Kidney tubule cell (primary cell): Measurements from ENCODE around the gene ZEB2.
A peak's percentile ranks its signal among the peaks of the same experiment; 100 is the strongest.

ENCODE experiments used
- DNase-seq: peaks from one replicate; pipeline ENCODE4 v3.0.0-alpha.2; 2018; ENCODE audit warnings: low spot score

Gene ZEB2

GRCh38 chr2:144449028-144449406 lies 70.9 kb downstream of the ZEB2 start:
- peak; percentile 58 for DNase-seq

- no peak for DNase-seq
These were observed 71.4 kb downstream of the ZEB2 start for GRCh38 chr2:144448389-144449027.

- DNase-seq, result no peak
These were observed 72.4 kb downstream of the ZEB2 start for GRCh38 chr2:144447535-144447934.

- DNase-seq, result no peak
These were observed 73.8 kb downstream of the ZEB2 start for GRCh38 chr2:144446136-144446535.

DNA sequence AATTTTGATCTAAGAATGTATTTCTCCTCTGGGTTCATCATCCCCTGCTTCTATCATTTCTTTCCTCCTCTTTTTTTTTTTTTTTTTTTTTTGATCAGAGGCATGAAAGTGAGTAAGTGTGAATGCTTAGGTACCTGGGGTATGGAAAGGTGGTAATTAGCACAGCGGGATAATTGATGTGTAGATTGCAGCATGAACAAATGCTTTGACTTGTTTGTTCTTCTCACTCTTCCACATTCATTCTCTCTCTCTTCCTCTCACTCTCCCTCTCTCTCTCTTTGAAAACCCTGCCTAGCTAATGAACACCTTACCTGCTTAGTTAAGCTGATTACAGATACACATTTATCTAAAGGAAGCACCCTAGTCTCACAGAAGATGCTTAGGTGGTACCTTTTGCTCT lies 74.7 kb downstream of the ZEB2 start:
- no peak for DNase-seq

DNA sequence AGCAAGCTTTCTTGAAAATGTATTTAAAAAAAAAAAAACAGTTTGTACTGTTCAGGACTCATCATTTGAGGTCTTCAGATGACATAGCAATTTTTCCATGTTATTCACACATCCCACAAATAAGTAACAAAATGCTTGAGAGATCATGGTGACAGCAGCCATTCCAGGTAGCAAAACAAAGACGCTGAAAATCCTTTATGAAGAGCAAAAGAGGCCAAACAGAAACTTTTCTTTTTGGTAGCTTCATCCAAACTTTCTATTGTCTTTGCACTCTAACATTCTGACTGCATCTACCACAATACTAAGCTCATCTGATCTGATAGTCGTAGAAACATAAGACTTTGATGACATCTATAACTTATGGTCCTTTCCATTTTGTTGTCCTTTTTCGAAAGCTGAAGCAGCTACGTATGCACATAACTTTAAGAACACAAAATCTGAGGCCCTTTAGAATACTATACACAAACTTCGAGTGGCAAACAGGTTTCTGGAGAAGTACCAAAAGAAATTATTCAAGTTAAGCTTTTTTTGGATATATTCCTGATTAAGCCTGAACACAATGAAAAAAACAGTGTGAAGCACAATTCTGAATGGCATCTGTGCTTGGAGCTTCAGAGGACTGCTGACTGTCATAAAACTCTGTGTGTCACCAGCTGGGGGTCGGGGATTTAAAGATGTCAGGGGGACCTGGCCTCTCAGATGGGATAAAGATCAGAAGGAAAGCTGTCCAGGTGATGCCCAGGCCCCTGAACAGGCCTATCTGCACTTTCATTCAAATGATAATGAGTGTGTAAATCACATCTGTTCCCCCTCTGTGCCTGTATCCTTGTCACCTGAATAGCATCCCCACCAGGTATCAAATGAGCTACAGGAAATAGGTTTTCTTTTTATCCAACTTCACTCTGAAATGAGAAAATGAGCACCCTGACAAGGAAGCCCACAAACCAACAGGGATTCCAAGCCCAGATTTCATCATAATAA lies 75.8 kb downstream of the ZEB2 start:
- DNase-seq, result no peak

- no peak for DNase-seq
These were observed 78.2 kb downstream of the ZEB2 start for GRCh38 chr2:144441711-144442141.

DNA sequence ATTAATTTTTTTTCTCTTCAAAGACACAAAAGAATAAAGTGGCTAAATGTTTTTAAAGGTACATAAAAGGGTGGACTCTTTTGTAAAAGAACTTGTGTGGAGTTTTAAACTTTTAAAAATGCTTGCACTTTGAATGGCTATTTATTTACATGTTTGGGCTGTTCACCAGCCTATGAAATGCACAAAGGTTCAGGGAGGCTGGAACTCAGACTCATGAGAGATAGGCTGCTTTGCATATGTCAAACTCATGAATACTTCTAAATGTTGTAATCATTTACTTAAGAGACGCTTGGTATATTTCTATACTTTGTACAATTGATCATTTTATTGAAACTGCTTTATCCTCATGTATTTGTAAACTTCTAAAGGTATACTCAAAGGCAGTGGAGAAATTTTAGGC lies 79.9 kb downstream of the ZEB2 start:
- DNase-seq, result no peak

DNA sequence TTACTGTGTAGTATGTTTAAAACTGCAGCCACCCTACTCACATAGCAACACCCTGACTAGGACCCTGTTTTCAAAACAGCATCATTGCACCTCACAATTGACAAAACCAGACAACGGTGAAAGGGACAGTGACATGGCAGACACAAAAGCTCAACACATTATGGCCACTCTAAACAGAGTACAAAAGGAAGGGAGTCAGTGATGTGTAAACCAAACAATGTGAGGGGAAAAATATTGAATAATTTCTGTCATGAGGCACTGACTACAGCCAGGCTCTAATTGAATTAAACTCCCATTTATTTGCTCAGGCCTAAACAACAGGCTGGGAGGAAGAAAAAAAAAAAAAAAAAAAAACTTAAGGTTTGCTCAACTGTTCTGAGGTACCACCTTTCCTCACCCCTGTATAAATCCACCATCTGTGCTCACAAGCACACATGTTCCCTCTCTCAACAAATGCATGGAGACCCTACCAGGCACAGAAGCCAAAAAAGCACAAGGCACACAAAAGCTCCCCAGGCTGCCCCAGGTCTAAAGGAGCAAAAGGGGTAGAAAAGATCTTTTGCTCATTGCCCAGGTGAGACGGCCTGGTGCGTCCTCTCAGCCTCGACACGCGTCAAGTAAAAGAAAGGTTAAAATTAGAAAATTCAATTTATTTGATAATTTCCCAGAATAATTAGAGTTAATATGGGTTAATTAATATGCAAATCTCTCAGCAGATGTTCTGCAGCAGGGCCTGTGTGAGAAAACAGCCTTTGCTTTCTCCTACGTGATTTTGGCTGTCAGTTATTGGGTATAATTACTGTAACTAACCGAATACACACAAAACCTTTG lies 80.9 kb downstream of the ZEB2 start:
- no peak for DNase-seq

GRCh38 chr2:144437636-144438035 lies 82.3 kb downstream of the ZEB2 start:
- DNase-seq, result no peak

DNA sequence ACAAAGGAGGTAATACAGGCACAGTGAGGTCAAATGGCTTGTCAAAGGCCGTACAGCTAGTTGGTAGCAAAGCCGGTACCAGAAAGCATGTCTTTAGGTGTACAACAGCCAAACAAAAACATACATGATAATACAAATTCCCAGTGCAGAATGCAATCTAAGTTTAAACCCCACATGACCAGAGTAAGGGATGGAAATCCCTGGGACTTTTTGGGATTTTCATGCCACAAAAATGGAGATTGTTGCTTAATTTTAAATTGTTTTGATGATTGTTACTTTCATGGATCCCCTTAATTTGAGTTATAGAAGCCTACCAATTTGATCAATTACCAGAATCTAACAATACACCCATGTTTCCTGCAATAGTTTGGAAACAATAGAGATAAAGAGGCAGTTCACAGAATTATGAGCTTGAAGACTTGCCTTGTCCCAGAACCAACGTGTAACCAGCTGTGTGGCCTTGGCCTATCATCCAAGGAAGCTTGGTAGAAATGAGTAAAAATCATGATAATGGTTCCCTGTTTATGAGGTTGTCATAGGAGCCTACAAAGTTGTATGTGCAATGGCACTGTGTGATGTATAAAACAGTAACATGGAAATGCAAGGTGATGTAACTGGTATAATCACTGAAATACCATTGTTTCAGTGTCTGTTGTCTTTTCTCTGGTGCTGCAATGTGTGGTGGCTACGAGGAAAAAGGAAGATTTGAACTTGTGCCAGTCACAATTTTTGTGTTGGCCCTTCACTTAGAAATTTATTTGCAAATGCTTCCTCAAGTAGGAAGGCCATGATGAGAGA lies 85.3 kb downstream of the ZEB2 start:
- no peak for DNase-seq

DNA sequence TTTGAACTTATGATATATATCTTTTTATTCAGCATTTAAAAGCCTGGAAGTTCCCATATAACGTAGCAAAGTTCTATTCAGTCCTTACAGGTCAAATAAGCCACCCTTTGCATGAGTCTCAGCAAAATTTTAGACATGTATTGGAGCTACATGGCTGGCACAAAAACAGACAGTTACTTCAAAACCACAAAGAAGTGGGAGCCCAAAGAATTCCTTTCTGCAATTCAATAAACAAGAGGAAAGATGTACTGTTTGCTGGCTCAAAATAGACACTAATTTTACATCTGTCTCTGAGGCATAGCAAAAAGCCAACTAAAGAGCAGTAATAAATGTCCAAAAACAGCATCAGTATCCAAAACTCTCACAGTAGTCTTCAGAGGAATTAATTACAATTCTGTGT lies 87.0 kb downstream of the ZEB2 start:
- no peak for DNase-seq

DNA sequence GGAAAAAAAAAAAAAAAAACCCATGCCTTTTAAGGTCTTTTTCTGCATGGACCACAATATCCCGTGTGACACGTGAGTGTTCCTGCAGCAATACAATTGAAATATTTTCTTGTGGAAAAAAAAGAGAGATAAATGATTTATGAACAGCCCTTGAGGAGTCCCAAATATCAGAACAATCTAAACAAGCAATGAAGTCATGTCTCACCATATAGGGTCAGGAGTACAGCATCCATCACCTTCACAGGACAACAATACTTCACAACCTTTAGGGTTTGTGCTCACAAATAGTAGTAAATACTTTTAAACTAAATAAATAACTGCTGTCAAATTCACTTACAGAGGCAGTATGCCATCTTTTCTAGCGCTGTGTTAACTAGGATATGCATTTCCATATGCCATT lies 87.9 kb downstream of the ZEB2 start:
- no peak for DNase-seq

GRCh38 chr2:144431392-144431783 lies 88.5 kb downstream of the ZEB2 start:
- no peak for DNase-seq

DNA sequence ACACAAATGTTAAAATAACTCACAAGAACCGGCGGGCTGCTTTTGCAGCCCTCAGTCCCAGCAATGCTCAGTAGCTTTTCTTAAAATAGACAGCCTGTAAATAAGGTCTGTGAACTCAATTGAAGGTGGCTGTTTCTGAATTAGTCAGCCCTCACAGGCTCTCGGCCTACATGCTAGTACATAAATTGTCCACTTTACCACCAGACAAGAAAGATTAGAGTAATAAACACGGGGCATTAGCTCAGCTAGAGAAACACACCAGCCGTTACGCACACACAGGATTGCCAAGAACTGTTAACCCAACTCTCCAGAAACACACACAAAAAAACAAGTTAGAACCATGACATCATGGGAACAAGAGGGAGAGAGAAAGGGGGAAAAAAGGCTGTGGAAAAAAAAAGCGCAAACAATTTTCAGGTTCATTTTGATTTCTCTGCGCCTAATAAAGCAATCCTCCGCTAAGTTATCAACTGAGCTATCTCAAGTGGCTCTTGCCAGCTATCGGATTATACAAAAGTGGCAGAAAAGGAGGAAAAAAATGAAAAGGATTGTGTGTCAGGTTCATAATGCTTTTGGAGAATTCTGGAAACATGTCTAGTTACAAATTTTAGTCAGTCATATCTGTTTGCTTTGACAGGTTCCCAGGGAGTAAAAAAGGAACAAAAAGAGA lies 89.1 kb downstream of the ZEB2 start:
- no peak for DNase-seq

GRCh38 chr2:144429396-144430112 lies 90.4 kb downstream of the ZEB2 start:
- DNase-seq, result no peak

- DNase-seq, result peak; percentile 59
These were observed 92.9 kb downstream of the ZEB2 start for GRCh38 chr2:144426981-144427479.

DNA sequence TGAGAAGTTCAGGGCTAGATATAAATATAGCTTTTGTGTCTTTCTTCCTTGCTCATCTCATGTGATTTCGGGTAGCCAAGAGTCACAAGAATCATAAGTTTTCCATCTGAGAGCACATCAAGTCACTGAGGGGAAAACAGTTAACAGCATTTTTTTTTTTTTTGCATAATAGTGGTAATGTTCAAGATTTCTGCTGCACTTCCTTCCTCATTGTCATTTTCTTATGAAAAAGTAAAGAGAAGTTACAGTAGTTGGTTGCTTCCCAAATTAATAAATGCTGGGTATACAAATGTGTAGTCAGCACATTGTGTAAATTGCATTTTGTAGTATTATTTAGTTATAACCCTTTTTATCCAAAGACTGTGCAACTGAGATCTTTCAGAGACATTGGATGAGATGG lies 93.6 kb downstream of the ZEB2 start:
- DNase-seq, result no peak

DNA sequence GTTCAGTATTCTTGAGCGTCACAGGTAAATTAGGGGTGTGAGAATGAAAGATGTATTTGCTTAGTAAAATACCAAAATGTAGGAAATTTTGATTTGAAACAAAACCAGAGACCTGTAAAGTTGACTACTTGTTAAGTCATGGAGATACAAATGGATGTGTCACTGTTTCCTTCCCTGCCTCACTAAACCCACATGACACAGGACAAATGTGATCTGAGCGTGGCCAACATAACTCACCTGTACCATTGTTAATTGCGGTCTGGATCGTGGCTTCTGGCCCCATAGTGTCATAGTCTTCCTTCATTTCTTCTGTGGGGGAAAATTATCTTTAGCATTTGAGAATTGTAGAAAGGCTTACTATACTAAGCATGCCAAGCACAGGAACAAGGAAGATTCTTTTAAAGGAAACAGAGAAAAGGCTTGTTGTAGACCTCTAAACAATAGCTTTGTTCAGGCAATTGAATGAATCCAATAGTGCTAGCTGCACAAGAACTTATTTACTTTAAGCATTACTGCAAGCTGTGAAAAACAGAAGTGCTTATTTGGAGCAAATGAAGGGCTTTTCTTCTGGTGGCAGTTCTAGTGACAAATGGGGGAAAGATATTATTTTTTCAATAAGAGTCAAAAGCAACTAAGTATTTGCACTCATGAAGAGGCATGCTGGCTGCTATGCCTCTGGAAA lies 95.2 kb downstream of the ZEB2 start:
- peak; percentile 49 for DNase-seq
